ENCODE results near the gene ANAPC2.

Gene ANAPC2

GRCh38 chr9:137145731-137146526 is 42.4 kb downstream of the ANAPC2 start:
- no peak for DNase-seq (ENCODE audit: low read depth)
- H3K4me3 ChIP-seq (ENCODE audit: low read length) = no peak overlapping the region
- no peak for TF ChIP-seq CTCF (conservative IDR thresholded peaks at IDR 0.05; ENCODE audit: low read length)

DNA sequence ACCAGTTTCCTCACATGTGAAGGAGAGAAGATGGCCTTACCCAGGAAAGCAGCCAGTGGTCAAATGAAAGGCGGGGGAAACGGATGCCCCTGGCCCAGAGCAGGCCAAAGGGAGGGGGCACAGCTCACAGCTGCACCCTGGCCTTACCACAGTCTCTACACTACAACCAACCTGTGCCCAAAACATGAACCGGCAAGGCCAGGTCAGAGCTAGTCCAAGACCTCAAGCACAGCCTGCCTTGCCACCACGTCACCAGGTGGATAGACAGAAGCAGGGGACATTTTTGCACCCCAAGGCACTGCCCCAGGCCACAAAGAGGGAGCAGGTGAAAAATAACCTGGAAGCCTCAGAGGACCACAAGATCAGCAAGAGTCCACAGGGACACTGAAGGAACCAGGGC is 44.9 kb downstream of the ANAPC2 start:
- no peak for TF ChIP-seq CTCF (conservative IDR thresholded peaks at IDR 0.05; ENCODE audit: low read length)
- H3K4me3 ChIP-seq (ENCODE audit: low read length) = no peak overlapping the region
- no peak for DNase-seq (ENCODE audit: low read depth)

DNA sequence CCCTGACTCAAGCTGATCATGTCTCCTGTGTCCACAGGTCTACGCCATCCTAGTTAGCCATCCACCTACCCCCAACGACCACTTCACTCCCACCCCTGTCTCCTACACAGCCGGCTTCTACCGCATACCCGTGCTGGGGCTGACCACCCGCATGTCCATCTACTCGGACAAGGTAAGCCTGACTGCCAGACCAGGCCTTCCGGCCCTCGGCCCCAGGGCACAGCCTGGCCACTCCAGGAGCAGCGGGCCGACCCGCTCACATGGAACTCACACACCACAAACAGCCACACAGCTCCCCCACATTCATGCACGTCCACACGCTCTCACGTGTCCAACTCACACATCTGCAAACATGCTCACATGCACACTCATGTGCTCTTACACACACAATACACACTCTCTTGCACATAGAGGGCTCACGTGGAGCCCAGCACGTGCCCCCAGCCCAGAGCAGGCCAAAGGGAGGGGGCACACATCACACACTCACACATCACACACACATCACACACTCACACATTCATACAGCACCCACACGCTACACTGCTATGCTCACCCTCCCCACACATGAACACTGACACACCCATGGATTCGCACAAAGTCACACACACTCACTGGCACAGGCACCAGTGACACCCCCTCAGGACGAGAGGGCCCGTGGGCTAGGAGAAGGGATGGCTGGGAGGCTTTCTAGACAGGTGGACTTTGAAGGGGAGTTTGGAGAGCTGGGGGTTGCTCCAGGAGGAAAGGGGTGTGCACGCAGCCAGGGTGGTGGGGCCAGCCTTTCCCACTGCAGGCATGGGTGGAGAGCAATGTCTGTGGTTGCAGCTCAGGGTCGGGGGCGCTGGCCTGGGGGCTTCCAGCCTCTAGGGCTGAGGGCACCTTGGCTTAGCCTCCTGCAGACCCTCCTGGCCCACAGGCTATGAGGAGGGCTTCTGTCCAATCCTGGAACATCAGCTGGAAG is 46.1 kb downstream of the ANAPC2 start:
- no peak overlapping the region for H3K4me3 ChIP-seq (ENCODE audit: low read length)

GRCh38 chr9:137141050-137141810 is 47.1 kb downstream of the ANAPC2 start:
- no peak for DNase-seq (ENCODE audit: low read depth)
- TF ChIP-seq CTCF (conservative IDR thresholded peaks at IDR 0.05; ENCODE audit: low read length) = no peak

More for the DNA sequence above, 46.1 kb downstream of the ANAPC2 start:
- no peak for TF ChIP-seq CTCF (conservative IDR thresholded peaks at IDR 0.05; ENCODE audit: low read length)
- no peak for DNase-seq (ENCODE audit: low read depth)

DNA sequence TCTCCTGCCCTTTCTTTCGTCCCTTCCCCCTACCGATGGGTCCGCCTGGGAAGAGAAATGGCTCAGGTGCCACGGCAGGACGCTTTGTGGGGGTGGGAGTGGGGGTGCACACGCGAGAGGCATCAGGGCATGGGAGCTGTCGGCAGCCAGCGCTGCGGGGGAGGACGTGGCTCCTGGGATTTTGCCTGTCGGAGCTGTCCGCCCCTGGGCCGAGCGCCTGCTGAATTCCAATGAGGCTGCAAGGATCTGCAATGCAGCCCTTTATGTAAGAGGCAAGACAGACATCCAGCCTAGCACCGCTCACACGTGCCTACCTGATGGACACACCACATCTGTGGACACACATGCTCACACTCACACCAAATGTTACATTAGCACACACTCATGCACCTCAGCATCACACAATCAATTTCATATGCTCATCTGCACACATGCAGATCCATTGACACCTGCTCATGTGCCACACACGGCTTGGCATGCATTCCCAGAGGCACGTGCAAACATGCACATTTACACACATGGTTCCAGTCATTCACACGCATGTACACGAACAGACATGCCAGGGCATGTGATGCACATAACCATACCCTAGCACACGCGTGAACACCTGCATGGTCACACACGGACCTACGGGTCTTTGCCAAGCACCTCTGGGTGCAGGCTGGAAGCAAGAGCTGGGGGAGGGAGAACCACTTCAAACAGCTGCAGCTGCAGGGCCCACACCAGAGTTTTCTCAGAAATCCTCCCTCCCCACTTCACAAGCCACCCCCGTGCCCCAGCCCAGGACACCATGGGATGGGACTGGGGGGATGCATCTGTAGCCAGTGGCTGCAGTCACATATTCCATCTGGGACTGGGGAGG is 48.0 kb downstream of the ANAPC2 start:
- TF ChIP-seq CTCF (conservative IDR thresholded peaks at IDR 0.05; ENCODE audit: low read length) = no peak
- no peak overlapping the region for H3K4me3 ChIP-seq (ENCODE audit: low read length)
- DNase-seq (ENCODE audit: low read depth) = no peak

More at GRCh38 chr9:137141050-137141810, 47.1 kb downstream of the ANAPC2 start:
- H3K4me3 ChIP-seq (ENCODE audit: low read length) = no peak overlapping the region

All from AG10803 (cell line).